ENCODE measurements around the gene NUDT1.

The NUDT1 gene

DNA sequence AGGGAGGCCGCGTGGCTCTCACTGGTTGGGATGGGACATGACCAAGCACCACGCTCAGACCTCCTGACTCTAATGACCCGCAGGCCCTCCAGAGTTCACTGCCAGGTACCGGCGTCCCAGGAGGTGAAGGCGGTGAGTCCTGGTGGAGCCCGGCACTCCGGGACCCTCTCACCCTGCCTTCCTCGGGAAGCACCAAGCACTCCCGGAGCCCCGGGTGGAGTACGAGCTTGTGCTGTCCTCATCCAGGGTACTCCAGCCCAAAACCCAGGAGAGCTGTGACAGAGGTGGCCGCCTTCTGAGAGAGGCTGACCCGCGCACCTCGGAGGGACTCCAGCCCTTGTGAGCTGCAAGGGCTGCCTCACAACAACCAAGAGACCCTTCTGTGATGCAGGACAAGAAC lies 18.7 kb upstream of the NUDT1 start:
- DNase-seq, result no peak

DNA sequence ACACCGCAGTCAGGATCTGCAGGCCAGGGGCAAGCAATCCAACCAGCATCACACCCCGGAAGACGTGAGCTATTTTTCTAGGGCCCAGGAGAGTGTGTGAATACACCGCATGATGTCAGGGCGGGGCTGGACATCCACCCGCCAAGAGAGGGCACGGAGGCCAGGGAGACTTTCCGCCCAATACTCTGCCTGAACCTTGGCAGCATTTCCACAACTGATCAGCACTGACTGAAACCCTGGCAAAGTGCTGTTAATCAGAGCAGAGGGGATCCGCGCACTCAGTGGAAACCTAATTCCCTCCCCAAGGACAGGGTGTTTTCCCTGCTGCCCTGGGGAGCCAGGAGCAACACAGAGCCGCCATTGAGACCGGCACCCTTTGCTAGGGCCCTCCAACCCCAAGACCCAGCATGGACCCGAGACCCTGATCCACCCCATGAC lies 17.5 kb upstream of the NUDT1 start:
- no peak for DNase-seq

DNA sequence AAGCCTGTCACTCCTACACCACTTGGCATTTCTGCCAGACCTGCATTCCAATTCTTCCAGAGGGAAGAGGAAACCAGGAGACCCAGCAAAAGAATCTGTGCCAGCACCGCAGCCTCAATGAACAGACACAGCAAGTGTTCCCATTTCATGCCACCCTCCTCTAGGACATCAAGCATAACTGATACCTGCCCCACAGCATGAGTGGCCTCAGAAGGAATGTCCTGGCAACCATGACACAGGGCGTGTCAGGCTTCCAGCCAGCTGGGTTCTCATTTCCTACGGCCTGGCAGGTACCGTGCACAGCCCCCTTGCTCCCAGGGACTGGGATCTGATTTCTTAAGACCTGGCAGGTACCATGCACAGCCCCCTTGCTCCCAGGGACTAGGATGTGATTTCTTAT lies 17.1 kb upstream of the NUDT1 start:
- DNase-seq, result no peak

DNA sequence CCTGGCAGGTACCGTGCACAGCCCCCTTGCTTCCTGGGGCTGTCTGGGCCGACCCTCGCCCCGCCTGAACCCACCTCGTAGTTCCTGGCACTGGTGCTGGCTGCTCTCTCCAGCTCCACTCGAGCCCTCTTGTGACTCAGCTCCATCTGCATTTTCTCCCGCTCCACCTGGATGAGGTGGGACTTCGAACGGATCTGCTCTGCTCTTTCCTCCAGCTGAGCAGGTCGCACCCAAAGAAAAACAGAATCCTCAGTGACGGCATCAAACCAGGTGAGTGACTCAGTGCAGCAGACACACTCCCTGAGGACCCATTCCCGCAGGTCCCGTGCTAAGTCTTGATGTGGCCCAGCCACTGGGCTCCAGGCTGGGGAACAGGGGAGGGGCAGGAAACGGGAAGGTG lies 16.7 kb upstream of the NUDT1 start:
- DNase-seq, result no peak

DNA sequence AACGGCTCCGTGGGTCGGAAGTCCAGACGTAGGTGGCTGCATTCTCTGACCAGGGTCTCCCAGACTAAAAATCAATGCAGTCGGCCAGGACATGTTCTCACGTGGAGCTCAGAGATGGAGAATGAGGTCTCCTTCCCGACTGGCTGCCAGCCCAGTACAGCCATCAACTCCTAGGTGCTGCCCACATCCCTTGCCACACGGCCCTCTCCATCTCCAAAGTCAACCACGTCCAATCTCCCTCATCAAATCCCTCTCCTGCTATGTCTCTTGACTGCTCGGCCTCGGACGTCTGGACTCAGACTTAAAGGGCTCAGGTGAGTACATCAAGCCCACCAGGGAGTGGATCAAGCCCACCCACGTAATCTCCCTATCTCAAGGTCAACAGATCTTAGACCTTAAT lies 16.2 kb upstream of the NUDT1 start:
- DNase-seq, result no peak

DNA sequence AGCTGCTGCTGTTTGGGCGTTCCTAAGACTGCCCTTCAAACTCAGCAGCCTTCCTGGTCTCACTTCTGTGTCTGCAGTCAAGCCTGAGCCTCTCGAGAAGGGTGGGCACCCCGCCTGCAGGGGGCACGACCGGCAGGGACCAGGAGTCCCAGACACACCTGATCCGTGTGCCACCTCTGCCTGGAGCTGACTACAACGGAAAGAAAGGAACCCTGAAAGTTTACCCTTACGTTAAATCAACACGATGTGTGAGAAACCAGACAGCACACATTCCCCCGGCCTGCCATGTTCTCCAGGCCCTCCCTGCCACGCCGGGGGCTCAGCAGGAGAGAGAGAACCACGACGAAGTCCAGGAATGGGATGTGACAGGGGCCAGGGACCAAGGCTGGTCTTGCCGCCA lies 14.3 kb upstream of the NUDT1 start:
- no peak for DNase-seq

DNA sequence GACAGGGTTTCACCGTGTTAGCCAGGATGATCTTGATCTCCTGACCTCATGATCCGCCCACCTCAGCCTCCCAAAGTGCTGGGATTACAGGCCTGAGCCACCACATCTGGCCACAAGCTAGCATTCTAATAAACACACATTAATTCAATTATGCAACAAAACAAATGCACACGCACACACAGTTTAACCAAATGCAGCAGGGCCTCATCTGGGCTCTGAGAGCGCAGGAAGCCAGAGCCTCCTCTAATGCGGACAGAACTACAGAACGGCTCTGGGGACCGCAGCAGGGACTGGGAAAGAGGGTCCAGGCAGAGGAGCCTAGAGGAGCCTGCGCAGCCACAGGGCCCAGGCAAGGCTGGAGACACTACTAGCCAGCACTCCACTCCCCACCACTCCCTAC lies 13.1 kb upstream of the NUDT1 start:
- no peak for DNase-seq

DNA sequence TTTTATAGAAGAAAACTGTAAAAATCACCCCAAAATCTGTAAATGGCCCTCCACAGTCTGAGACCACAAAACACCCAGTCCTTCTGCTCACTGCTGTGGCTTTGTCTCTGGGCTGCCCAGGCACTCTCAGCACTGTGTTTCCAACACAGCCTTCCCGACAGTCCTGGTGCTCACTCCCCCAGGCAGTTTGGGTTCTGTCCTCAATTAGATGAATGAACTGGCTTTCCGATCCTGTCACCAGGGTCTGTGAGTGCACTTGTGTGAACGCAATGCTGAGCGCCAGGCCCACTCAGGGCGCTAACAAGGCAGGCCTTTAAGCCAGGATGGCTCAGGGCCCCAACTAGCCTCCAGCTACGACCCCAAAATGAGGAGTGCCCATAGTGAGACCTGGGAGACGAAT lies 12.6 kb upstream of the NUDT1 start:
- no peak for DNase-seq

DNA sequence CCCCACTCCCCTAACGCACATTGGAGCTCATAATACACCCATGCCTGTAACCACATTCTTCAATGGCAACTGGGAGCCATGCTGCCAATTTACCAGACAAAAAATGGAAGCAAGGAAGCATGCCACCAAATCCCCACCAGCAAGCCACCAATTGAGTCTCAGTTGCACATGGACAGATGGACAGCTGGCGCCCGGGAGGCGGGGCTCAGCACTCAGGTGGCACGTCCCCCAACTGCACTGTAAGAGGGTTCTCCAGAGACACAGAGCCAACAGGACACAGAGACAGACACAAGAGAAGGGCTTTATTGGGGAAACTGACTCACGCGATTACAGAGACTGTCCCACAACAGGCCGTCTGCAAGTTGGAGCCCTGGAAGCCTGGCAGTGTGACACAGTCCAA lies 11.8 kb upstream of the NUDT1 start:
- no peak for DNase-seq

DNA sequence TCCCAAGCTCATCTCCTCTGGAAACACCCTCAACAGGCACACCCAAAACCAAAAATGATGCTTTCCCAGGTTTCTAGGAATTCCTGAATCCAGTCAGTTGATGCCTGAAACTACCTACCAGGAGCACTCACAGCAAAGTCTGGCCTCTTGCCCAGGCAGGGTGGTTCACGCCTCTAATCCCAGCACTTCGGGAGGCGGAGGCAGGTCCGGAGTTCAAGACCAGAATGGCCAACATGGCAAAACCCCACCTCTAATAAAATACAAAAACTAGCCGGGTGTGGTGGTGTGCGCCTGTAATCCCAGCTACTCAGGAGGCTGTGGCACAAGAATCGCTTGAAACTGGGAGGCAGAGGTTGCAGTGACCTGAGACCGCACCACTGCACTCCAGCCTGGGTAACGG lies 11.1 kb upstream of the NUDT1 start:
- DNase-seq, result no peak

DNA sequence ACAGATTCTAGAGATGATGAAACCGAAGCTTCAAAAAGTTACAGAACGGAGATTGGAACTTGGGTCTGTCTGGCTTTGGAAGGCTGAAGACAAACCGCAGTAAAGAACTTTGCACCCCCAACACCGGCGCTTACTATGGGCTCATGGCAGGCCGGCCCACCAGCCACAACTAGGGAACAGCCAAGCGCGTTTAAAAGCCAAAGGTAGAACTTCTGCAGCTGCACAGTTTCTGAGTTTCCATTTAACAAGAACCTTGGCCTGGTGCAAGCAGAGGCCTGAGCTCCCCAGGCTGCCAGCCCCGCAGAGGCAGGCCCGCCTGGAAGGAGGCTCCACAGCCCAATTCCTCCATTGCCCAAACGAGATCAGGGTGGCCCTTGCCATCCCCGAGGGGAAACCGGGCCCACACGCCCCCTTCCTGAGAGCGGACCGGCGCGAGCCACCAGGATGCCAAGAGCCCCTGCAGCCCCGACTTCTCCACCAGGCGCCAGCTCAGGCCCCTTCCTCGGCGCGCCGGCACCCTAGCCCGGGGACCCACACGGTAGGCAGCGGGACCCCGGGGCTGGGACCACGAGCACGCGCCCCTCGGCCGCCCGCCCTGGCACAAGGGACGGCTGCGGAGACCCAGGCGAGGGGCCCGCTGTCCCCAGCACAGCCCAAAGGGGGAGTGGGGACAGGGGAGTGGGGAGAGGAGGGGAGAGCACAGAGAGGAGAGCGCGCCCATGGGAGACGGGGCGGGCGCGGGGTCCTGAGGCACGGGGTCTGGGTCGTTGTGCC lies 9.8 kb upstream of the NUDT1 start:
- no peak for DNase-seq

DNA sequence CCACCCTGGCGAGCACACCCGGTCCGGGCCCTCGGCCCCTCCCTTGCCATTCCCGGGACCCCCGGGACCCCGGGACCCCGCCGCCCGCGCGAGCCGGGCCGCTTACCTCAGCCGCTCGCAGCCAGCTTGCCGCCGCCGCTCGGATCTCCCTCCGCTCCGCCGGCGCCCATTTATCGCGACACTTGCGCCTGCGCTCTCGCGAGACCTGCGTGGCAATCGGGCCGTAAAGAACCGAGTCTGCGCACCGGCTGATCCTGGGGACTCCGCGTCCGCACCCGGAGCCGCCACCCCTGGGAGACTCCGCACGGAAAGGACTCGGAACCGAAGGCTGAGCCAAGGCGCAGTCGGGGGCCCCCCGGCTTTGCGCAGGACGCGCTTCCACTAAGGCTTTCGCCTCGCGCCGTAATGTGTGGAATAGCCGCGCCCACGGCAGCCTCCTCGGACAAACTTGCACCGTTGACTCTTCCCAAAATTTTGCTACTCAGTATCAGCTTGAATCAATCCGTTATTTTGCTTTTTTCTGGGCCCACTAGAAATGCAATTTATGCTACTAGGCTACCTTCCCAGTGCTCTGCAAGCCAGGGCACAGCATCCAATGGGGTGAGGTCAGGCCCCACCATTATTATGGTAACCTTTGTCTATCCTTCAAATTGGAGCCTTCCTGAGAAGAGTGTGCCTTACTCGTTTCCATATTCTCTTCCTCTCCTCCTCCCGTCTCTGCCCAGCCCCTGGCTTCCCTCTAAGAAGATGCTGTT lies 9.1 kb upstream of the NUDT1 start, which contains the start of gene MAD1L1:
TSS of gene MAD1L1 (minus strand) at position 180 of the 755 bp plus-strand sequence. CDS start 2,812 bp downstream, outside the sequence.
- DNase-seq, result peak in 53 of 56 donors; percentile 12 to 89 (median 69)

DNA sequence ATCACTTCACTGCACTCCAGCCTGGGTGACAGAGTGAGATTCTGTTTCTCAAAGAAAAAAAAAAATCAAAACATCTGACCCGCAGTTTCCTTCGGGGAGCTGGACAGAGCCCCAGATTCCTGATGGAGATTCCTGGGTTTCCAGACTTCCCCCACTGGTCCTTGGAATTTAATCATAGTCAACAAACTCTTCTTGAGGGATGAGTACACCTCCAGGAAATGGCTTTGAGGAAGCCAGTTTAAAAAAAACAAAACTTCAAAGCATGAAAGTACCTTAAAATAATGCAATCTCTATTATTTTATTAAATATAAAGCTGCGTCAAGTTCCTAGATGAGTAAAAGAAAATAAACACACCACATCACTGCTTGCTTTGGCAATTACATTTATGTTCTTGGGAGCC lies 8.1 kb upstream of the NUDT1 start:
- no peak for DNase-seq

DNA sequence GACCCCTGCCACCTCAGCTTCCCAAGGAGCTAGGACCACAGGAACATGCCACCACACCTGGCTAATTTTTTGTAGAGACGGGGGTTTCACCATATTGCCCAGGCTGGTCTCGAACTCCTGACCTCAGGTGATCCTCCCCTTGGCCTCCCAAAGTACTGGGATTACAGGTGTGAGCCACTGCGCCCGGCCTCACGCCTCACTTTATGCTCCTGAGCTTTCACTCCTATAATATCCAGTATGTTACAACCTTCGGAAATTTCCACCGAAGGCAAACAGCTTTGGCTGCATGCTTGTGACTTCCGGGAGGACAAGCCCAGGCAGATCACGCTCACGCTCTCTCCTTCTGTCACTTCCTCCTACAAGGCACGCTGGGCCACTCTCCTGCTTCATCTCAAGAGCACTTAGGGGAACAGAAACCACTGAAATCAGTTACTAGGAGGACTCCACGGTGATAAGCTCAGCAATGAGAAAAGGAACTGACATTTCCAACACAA lies 4.9 kb upstream of the NUDT1 start:
- DNase-seq, result peak in 22 of 56 donors; percentile 14 to 61 (median 25)

DNA sequence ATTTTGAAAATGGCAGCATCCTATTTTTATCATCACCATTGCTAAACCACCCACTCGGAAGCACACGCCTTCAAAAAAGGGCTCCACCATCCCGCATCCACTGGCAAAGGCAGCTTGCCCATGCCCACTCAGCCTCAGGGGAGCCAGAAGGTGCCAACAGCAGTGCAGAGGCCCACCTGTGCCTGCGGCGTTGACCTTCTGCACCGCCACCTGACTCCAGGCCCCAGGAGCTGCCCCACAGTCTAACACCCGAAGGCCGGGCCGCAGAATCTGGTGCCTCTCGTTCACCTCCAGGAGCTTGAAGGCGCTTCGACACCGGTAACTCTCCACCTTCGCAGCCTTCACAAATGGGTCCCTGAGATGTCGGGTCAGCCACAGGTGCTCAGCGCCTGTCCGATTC lies 2.8 kb upstream of the NUDT1 start:
- no peak for DNase-seq

DNA sequence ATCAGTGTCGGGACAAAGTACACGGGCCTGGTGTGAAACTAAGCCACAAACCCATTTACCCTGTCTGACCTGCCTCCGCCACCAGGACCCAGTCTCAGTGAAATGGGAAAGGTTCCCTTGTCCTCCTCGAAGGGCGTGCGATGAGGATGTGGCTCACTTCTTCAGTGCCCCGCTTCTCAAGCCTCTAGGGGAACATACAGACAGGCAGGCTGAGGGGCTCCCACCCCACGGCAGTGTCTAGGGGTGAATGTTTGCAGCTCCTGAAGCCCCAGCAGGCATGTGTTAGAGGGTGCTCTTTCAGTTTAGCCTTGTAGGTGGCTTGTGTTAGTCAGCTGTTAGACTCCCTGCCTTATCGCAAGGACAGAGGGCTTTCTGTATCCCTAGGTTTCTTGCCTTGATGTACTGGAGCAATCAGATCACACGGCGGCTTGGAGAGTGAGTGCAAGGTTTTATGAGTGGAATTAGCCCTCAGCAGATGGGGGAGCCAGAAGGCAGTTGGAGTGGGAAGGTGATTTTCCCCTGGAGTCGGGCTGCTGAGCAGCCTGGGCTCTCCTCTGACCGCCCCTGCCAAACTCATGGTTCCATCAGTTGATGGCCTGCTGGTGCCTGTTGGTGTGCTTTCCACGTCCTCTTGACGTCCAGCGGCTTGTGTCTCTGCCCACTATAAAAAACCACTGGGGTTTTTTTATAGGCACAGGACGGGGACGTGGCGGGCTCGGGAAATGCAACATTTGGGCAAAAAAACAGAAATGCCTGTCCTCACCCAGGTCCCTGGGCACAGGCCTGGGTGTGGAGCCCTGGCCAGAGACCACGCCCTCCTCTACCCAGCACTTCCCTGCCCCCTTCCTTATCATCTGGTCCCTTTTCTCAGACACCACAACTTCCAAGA lies 759 bp downstream of the NUDT1 start:
- DNase-seq, result no peak

DNA sequence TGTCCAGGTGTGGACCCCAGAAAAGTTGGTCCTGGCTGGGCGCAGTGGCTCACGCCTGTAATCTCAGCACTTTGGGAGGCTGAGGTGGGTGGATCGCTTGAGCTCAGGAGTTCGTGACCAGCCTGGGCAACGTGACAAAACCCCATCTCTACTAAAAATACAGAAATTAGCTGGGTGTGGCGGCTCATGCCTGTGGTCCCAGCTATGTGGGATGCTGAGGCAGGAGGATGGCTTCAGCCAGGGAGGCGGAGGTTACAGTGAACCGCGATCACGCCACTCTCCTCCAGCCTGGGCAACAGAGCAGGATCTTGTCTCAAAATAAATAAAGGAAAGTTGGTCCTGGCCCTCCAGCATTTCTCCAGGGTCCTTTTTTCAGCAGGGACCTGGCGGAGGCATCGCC lies 1.4 kb downstream of the NUDT1 start:
- DNase-seq, result no peak

DNA sequence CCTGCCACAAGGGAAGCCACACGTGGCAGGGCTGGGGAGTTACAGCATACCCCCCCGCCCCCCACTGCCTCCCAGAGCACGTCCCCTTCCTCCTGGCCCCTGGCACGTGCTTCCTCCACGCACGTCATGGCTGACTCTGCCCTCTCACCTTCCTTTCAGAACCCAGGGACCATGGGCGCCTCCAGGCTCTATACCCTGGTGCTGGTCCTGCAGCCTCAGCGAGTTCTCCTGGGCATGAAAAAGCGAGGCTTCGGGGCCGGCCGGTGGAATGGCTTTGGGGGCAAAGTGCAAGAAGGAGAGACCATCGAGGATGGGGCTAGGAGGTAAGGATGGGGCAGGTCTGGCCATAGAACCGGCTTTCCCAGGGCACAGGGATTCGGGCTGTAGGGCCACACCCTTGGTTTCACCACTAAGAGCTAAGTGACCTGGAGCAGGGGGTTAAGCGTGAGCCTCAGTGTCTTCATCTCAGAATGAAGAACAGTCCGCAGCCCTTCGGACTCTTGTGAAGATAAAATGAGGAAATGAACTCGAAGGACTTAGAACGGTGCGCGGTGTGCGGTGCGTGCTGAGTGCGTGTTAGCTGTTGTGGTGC lies 2.5 kb downstream of the NUDT1 start:
- peak in 1 of 56 donors; percentile 30 for DNase-seq

DNA sequence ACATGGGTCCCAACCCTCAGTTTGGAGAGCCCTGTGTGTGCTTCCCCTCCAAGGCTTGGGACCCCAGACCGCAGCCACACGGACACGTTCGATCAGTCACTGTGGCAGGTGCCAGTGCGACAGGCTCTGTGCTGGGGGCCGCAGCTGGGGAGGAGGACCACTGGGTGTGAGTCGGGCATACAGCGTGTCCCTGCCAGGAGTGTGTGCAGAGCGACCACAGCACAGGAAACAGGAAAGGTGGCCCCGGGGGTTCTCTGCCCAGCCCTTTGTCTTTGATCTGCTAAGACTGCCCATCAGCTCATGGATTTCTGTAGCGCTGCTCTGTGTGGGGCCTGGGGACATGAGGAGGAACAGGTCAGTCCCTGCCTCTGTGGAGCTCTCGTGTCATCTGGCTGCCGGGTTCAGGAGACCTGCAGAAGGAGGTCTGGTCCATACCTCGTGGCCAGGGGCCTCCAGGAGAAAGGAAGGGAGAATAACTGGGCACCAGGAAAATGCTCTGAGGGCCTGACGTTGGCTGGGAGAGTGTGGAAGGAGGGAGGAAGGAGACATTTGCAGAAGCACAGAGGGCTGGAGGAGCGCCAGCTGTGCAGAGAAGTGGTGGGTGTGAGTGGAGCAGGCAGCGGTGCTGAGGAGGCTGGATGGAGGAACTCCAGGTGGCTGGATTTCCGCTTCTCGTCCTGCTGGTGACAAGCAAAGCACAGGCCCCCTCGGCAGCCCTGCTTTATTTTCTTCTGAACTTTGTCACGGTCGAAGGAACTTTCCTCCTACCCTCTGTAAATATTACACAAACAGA lies 4.1 kb downstream of the NUDT1 start:
- DNase-seq, result peak in 10 of 56 donors; percentile 14 to 45 (median 24)
